SK-N-SH (cell line): ENCODE results near the gene PLXNB1. TPM values are rescaled to one million over a fixed set of nuclear protein-coding genes. Genes with fewer than 3 reads are reported as not detected.
A peak's percentile ranks its signal among the peaks of the same experiment; 100 is the strongest.

ENCODE experiments used
- CTCF ChIA-PET: fragments of 300-600, 350-600 bp; formaldehyde crosslinking; extraction: SDS; loops from one replicate; lab custom pipeline; 2021; lab: Yijun Ruan, JAX
- POLR2A ChIA-PET: fragments of 350-600 bp; sonication (Branson Sonifier 250); formaldehyde crosslinking; extraction: SDS; loops from one replicate; lab custom pipeline; 2020; ENCODE audit warnings: antibody characterized with exemption, inconsistent platforms; lab: Yijun Ruan, JAX
- DNase-seq: peaks from one replicate; pipeline ENCODE4 v3.0.0; 2012
- H2AFZ ChIP-seq: fragments of 200-600 bp; sonication (generic); 2 replicates; pipeline ENCODE4 v1.8.1; 2016; ENCODE audit warnings: antibody characterized with exemption, mild to moderate bottlenecking, low read depth
- H3F3A ChIP-seq: fragments of 200-600 bp; sonication (generic); replicated peaks from 2 replicates; pipeline ENCODE3; 2016; ENCODE audit warnings: antibody characterized with exemption, mild to moderate bottlenecking; ENCODE audit not compliant: insufficient read depth
- H3K27ac ChIP-seq, 2 experiments: fragments of 200-500 bp in 1 of 2; fragments of 200-600 bp in 1 of 2; sonication (Bioruptor generic) in 1 of 2; sonication (generic), shearing (Covaris generic) in 1 of 2; 2 replicates each; pipeline versions ENCODE4 v1.5.1 to v1.6.1; 2014 to 2016; ENCODE audit warnings: low read depth in 2 of 2, inconsistent platforms in 1 of 2, low read length in 1 of 2, mild to moderate bottlenecking in 1 of 2, mixed read lengths in 1 of 2
- H3K27me3 ChIP-seq: fragments of 200-600 bp; sonication (generic), shearing (Covaris generic); 2 replicates; pipeline ENCODE4 v1.6.1; 2016; ENCODE audit warnings: mixed run types; ENCODE audit not compliant: insufficient read depth
- H3K36me3 ChIP-seq, 2 experiments: fragments of 200-500 bp in 1 of 2; fragments of 200-600 bp in 1 of 2; sonication (Bioruptor generic) in 1 of 2; sonication (generic) in 1 of 2; replicated peaks in 1 of 2; 2 replicates each; pipeline versions ENCODE3 to v1.5.1; 2014 to 2016; ENCODE audit warnings: low read length in 1 of 2, mild to moderate bottlenecking in 1 of 2; ENCODE audit not compliant: insufficient read depth in 2 of 2, control insufficient read depth in 1 of 2
- H3K4me1 ChIP-seq, 2 experiments: fragments of 200-500 bp in 1 of 2; fragments of 200-600 bp in 1 of 2; sonication (Bioruptor generic) in 1 of 2; sonication (generic), shearing (Covaris generic) in 1 of 2; 2 replicates each; pipeline versions ENCODE4 v1.5.1 to v1.6.1; 2014 to 2016; ENCODE audit warnings: low read depth in 1 of 2, low read length in 1 of 2, mixed run types in 1 of 2; ENCODE audit not compliant: insufficient read depth in 2 of 2, control insufficient read depth in 1 of 2
- H3K4me2 ChIP-seq: fragments of 200-600 bp; sonication (generic), shearing (Covaris generic); 2 replicates; pipeline ENCODE4 v1.6.1; 2017; ENCODE audit warnings: mixed run types
- H3K4me3 ChIP-seq, 2 experiments: fragments of 200-500 bp in 1 of 2; fragments of 200-600 bp in 1 of 2; sonication (Bioruptor generic) in 1 of 2; sonication (generic), shearing (Covaris generic) in 1 of 2; 2 replicates each; pipeline versions ENCODE4 v1.5.1 to v1.8.1; 2014 to 2016; ENCODE audit warnings: low read depth in 2 of 2, inconsistent platforms in 1 of 2, low read length in 1 of 2, mild to moderate bottlenecking in 1 of 2, mixed read lengths in 1 of 2, moderate library complexity in 1 of 2
- H3K79me2 ChIP-seq: fragments of 200-600 bp; sonication (generic); 2 replicates; pipeline ENCODE4 v1.8.1; 2017; ENCODE audit warnings: mild to moderate bottlenecking; ENCODE audit not compliant: insufficient read depth
- H3K9ac ChIP-seq: fragments of 200-600 bp; sonication (generic); 2 replicates; pipeline ENCODE4 v1.6.1; 2017; ENCODE audit warnings: mixed run types
- H3K9me2 ChIP-seq: fragments of 200-600 bp; sonication (generic); 2 replicates; pipeline ENCODE4 v1.6.1; 2017; ENCODE audit warnings: mixed run types
- H3K9me3 ChIP-seq: fragments of 200-600 bp; sonication (generic); 2 replicates; pipeline ENCODE4 v1.6.1; 2017; ENCODE audit warnings: mixed run types, mild to moderate bottlenecking, moderate library complexity
- H4K20me1 ChIP-seq: fragments of 200-600 bp; sonication (generic); 2 replicates; pipeline ENCODE4 v1.6.1; 2017; ENCODE audit warnings: mild to moderate bottlenecking, mixed run types; ENCODE audit not compliant: insufficient read depth
- ELF1 ChIP-seq: IDR thresholded peaks from 2 replicates; pipeline ENCODE4 v1.4.0; 2012
- EP300 ChIP-seq, 2 experiments: IDR thresholded peaks; 2 replicates each; pipeline versions ENCODE4 v1.4.0 to v1.6.1; 2012; ENCODE audit warnings: borderline replicate concordance in 1 of 2, low read depth in 1 of 2, low read length in 1 of 2
- EZH2phosphoT487 ChIP-seq: fragments of 200-600 bp; sonication (generic); IDR thresholded peaks from 2 replicates; pipeline ENCODE4 v1.6.1; 2017; ENCODE audit warnings: low read depth, mixed run types, mild to moderate bottlenecking, antibody characterized with exemption, moderate library complexity, borderline replicate concordance
- JUND ChIP-seq: IDR thresholded peaks from 2 replicates; pipeline ENCODE4 v1.4.0; 2012
- MXI1 ChIP-seq: IDR thresholded peaks from 2 replicates; pipeline ENCODE4 v1.6.1; 2012; ENCODE audit warnings: mild to moderate bottlenecking, low read depth, low read length, improper control_type of control experiment
- NRF1 ChIP-seq: IDR thresholded peaks from 2 replicates; pipeline ENCODE4 v1.6.1; 2012; ENCODE audit warnings: low read depth, mild to moderate bottlenecking, low read length
- POLR2AphosphoS5 ChIP-seq: IDR thresholded peaks from 2 replicates; pipeline ENCODE4 v1.6.1; 2012; ENCODE audit warnings: low read depth, low read length
- RFX5 ChIP-seq: IDR thresholded peaks from 2 replicates; pipeline ENCODE4 v1.6.1; 2012; ENCODE audit warnings: mild to moderate bottlenecking, improper control_type of control experiment, low read length
- RXRA ChIP-seq: IDR thresholded peaks from 2 replicates; pipeline ENCODE4 v1.4.0; 2012; ENCODE audit warnings: low read depth, mild to moderate bottlenecking, borderline replicate concordance
- SIN3A ChIP-seq: IDR thresholded peaks from 2 replicates; pipeline ENCODE4 v1.6.1; 2012; ENCODE audit warnings: low read depth, mild to moderate bottlenecking, low read length, moderate library complexity, borderline replicate concordance
- SMC3 ChIP-seq: IDR thresholded peaks from 2 replicates; pipeline ENCODE4 v1.6.1; 2012; ENCODE audit warnings: low read depth, low read length, improper control_type of control experiment
- TAF1 ChIP-seq: IDR thresholded peaks from 2 replicates; pipeline ENCODE4 v1.6.1; 2012; ENCODE audit warnings: low read depth, mild to moderate bottlenecking, low read length, moderate library complexity, borderline replicate concordance
- TCF12 ChIP-seq: IDR thresholded peaks from 2 replicates; pipeline ENCODE4 v1.4.0; 2012
- YY1 ChIP-seq: IDR thresholded peaks from 2 replicates; pipeline ENCODE4 v1.4.0; 2012; ENCODE audit warnings: low read depth, mild to moderate bottlenecking
- WGBS: methylation state at CpG from one replicate; pipeline ENCODE4 v1.1.6; 2017; ENCODE audit warnings: low lambda C conversion rate; 5-methylcytosine and 5-hydroxymethylcytosine counted together
- polyA plus RNA-seq, 3 experiments: library from polyadenylated mRNA; depleted of rRNA; stranded (reverse); fragments of >200 nt; gene quantifications; 2 replicates each; pipeline ENCODE4 v1.2.3, GENCODE V29; 2012
- TF ChIP-seq, protein P1 (sequence below): fragments of 200-600 bp; sonication (generic); IDR thresholded peaks from 2 replicates; pipeline ENCODE4 v1.6.1; 2017; ENCODE audit warnings: antibody characterized with exemption, mild to moderate bottlenecking, moderate library complexity
- TF ChIP-seq, protein P2 (sequence below): IDR thresholded peaks from 2 replicates; pipeline ENCODE4 v1.6.1; 2012; ENCODE audit warnings: mild to moderate bottlenecking, low read depth, low read length, moderate library complexity
- TF ChIP-seq, protein P3 (sequence below): fragments of 150-350 bp; IDR thresholded peaks from 2 replicates; pipeline ENCODE4 v1.6.1; 2016; ENCODE audit warnings: mild to moderate bottlenecking, low read depth, low read length
- TF ChIP-seq, protein P4 (sequence below): IDR thresholded peaks from 2 replicates; pipeline ENCODE4 v1.4.0; 2012; ENCODE audit warnings: low read depth, borderline replicate concordance

PLXNB1 gene
- polyA plus RNA-seq, 1 of the 3 experiments (the other 2 are of a cell fraction): 39.8 TPM

DNA sequence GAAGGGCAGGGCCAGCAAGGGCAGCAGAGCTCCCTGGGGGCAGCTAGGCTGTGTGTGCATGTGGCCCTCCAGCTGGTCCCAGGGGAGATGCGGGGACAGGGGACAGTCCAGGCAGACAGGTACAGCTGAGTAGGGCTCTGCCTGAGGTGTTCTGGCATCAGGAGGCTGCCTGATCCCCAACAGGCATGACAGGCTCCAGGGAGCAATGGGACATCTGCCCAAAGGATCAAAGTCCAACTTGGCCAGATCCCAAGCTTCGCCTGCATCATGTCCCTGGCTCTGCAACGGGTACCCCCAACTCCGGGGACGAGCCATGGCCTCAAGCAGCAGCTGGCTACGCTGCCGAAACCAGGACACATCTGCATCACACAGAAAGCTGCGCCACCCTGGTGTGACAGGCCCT lies 38.4 kb upstream of the PLXNB1 start:
- DNase-seq: peak; percentile 60
- CTCF ChIA-PET: interaction anchor here (1.3 to 8.2 kb wide), 3 partner anchors 39 to 85 kb away, joined by 3 to 136 read pairs (median 3); partner anchors contain the start of gene PFKFB4
- POLR2A ChIA-PET: interaction anchor here (0.9 to 2.1 kb wide), 2 partner anchors 28 to 35 kb away, joined by 3 to 6 read pairs; partner anchors contain the start of gene SHISA5
- peaks cover 14% of the 10 kb centered on the region for H3F3A ChIP-seq
- H2AFZ ChIP-seq: no peak overlapping the region
- H3K79me2 ChIP-seq: peaks cover 68% of the 10 kb centered on the region
- no peaks in the 10 kb centered on the region for H3K9me3 ChIP-seq
- no peaks in the 10 kb centered on the region for H4K20me1 ChIP-seq
- no peaks in the 10 kb centered on the region for H3K9me2 ChIP-seq
- H3K4me1 ChIP-seq: peaks cover 16 to 64% of the 10 kb centered on the region in 2 experiments; a peak in 2 of 4 replicates
- H3K9ac ChIP-seq: no peak overlapping the region; the same call in 1 of the 2 replicates
- peak overlapping the region; percentile 78; the same call in 1 of the 2 replicates for H3K4me2 ChIP-seq
- TF ChIP-seq, protein P1, sequence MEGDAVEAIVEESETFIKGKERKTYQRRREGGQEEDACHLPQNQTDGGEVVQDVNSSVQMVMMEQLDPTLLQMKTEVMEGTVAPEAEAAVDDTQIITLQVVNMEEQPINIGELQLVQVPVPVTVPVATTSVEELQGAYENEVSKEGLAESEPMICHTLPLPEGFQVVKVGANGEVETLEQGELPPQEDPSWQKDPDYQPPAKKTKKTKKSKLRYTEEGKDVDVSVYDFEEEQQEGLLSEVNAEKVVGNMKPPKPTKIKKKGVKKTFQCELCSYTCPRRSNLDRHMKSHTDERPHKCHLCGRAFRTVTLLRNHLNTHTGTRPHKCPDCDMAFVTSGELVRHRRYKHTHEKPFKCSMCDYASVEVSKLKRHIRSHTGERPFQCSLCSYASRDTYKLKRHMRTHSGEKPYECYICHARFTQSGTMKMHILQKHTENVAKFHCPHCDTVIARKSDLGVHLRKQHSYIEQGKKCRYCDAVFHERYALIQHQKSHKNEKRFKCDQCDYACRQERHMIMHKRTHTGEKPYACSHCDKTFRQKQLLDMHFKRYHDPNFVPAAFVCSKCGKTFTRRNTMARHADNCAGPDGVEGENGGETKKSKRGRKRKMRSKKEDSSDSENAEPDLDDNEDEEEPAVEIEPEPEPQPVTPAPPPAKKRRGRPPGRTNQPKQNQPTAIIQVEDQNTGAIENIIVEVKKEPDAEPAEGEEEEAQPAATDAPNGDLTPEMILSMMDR: no peak
- TF ChIP-seq, protein P2, sequence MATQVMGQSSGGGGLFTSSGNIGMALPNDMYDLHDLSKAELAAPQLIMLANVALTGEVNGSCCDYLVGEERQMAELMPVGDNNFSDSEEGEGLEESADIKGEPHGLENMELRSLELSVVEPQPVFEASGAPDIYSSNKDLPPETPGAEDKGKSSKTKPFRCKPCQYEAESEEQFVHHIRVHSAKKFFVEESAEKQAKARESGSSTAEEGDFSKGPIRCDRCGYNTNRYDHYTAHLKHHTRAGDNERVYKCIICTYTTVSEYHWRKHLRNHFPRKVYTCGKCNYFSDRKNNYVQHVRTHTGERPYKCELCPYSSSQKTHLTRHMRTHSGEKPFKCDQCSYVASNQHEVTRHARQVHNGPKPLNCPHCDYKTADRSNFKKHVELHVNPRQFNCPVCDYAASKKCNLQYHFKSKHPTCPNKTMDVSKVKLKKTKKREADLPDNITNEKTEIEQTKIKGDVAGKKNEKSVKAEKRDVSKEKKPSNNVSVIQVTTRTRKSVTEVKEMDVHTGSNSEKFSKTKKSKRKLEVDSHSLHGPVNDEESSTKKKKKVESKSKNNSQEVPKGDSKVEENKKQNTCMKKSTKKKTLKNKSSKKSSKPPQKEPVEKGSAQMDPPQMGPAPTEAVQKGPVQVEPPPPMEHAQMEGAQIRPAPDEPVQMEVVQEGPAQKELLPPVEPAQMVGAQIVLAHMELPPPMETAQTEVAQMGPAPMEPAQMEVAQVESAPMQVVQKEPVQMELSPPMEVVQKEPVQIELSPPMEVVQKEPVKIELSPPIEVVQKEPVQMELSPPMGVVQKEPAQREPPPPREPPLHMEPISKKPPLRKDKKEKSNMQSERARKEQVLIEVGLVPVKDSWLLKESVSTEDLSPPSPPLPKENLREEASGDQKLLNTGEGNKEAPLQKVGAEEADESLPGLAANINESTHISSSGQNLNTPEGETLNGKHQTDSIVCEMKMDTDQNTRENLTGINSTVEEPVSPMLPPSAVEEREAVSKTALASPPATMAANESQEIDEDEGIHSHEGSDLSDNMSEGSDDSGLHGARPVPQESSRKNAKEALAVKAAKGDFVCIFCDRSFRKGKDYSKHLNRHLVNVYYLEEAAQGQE: no peak
- TF ChIP-seq, protein P3, sequence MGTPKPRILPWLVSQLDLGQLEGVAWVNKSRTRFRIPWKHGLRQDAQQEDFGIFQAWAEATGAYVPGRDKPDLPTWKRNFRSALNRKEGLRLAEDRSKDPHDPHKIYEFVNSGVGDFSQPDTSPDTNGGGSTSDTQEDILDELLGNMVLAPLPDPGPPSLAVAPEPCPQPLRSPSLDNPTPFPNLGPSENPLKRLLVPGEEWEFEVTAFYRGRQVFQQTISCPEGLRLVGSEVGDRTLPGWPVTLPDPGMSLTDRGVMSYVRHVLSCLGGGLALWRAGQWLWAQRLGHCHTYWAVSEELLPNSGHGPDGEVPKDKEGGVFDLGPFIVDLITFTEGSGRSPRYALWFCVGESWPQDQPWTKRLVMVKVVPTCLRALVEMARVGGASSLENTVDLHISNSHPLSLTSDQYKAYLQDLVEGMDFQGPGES: no peak
- TF ChIP-seq RFX5 (no peak), TCF12 (no peak), SMC3 (no peak), TAF1 (no peak), EP300 (IDR thresholded peaks at IDR 0.05; ENCODE audit: borderline replicate concordance in 1 of 2, low read depth in 1 of 2, low read length in 1 of 2) (no peak), POLR2AphosphoS5 (no peak), ELF1 (no peak), YY1 (no peak), EZH2phosphoT487 (no peak), MXI1 (no peak), NRF1 (no peak), JUND (no peak), SIN3A (no peak), RXRA (no peak)
- TF ChIP-seq, protein P4, sequence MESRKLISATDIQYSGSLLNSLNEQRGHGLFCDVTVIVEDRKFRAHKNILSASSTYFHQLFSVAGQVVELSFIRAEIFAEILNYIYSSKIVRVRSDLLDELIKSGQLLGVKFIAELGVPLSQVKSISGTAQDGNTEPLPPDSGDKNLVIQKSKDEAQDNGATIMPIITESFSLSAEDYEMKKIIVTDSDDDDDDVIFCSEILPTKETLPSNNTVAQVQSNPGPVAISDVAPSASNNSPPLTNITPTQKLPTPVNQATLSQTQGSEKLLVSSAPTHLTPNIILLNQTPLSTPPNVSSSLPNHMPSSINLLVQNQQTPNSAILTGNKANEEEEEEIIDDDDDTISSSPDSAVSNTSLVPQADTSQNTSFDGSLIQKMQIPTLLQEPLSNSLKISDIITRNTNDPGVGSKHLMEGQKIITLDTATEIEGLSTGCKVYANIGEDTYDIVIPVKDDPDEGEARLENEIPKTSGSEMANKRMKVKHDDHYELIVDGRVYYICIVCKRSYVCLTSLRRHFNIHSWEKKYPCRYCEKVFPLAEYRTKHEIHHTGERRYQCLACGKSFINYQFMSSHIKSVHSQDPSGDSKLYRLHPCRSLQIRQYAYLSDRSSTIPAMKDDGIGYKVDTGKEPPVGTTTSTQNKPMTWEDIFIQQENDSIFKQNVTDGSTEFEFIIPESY: no peak
- H3K27ac ChIP-seq: peak overlapping the region; percentile 99 to 100; a peak in 3 of 4 replicates
- WGBS: 67% methylated on average over 8 of the region's 8 CpGs
- peaks cover 0 to 32% of the 10 kb centered on the region in 2 experiments for H3K36me3 ChIP-seq
- no peak overlapping the region for H3K4me3 ChIP-seq
- no peaks in the 10 kb centered on the region for H3K27me3 ChIP-seq
